AG04450 (cell line): ENCODE results near the gene KIF5C. TPM values are rescaled to one million over a fixed set of nuclear protein-coding genes. Genes with fewer than 3 reads are reported as not detected.

ENCODE experiments used
- CTCF ChIA-PET: fragments of 300-600, 350-600 bp; formaldehyde crosslinking; extraction: SDS; loops from one replicate; lab custom pipeline; 2022; ENCODE audit warnings: antibody characterized with exemption, inconsistent platforms; lab: Charles Lee
- POLR2A ChIA-PET: fragments of 350-600 bp; formaldehyde crosslinking; extraction: SDS; loops from one replicate; lab custom pipeline; 2021; ENCODE audit warnings: antibody characterized with exemption, inconsistent platforms; lab: Yijun Ruan, JAX
- DNase-seq: peaks from one replicate; pipeline ENCODE4 v3.0.0-alpha.2; 2011; ENCODE audit warnings: low read depth, low spot score
- H3K27ac ChIP-seq: one replicate; pipeline ENCODE4 v1.5.1; 2012; ENCODE audit warnings: low read depth, low read length, control low read depth
- H3K27me3 ChIP-seq: one replicate; pipeline ENCODE4 v1.6.0; 2012; ENCODE audit warnings: low read length; ENCODE audit not compliant: control insufficient read depth, insufficient read depth
- H3K4me3 ChIP-seq: 2 replicates; pipeline ENCODE4 v1.5.1; 2011; ENCODE audit warnings: mild to moderate bottlenecking, low read depth, low read length, control low read depth
- H3K9me3 ChIP-seq: 2 replicates; pipeline ENCODE4 v1.5.1; 2012; ENCODE audit warnings: low read length; ENCODE audit not compliant: control insufficient read depth, insufficient read depth
- CTCF ChIP-seq: IDR thresholded peaks from 2 replicates; pipeline ENCODE4 v1.5.1; 2011; ENCODE audit warnings: low read depth, low read length, control low read depth, inconsistent platforms
- polyA plus RNA-seq: library from polyadenylated mRNA; depleted of rRNA; stranded (reverse); fragments of >200 nt; gene quantifications from 2 replicates; pipeline ENCODE4 v1.2.3, GENCODE V29; 2011

The KIF5C gene
- polyA plus RNA-seq, 1 experiment, result 0.12 TPM

- DNase-seq, result no peak
These were observed 144.0 kb downstream of the KIF5C start for GRCh38 chr2:149018981-149019380.

GRCh38 chr2:149019768-149020167, 144.7 kb downstream of the KIF5C start:
- Histone ChIP-seq H3K9me3 (no peaks in the 10 kb centered on the region), H3K27ac (no peak overlapping the region), H3K4me3 (no peak overlapping the region), H3K27me3 (peaks cover 5% of the 10 kb centered on the region)
- ChIA-PET POLR2A (no interaction called here), CTCF (interaction anchor here (1.4 to 7.2 kb wide), 3 partner anchors 11 to 554 kb away, joined by 3 to 212 read pairs (median 63); no protein-coding TSS in a partner anchor)
- no peak for TF ChIP-seq CTCF
- DNase-seq, result no peak

More at GRCh38 chr2:149018981-149019380, 144.0 kb downstream of the KIF5C start:
- CTCF ChIA-PET, result interaction anchor here (0.5 to 7.2 kb wide), 8 partner anchors 10 to 555 kb away, joined by 3 to 212 read pairs (median 4); no protein-coding TSS in a partner anchor
- no peak overlapping the region for H3K4me3 ChIP-seq
- no peaks in the 10 kb centered on the region for H3K9me3 ChIP-seq
- TF ChIP-seq CTCF, result no peak
- H3K27ac ChIP-seq, result no peak overlapping the region
- H3K27me3 ChIP-seq, result peaks cover 5% of the 10 kb centered on the region
- POLR2A ChIA-PET, result no interaction called here

- peaks cover 5% of the 10 kb centered on the region for H3K27me3 ChIP-seq
- no peak overlapping the region for H3K27ac ChIP-seq
- no peak for DNase-seq
- no peak for TF ChIP-seq CTCF
- ChIA-PET POLR2A (no interaction called here), CTCF (interaction anchor here (7.2 kb wide), 1 partner anchor 542 kb away, joined by 212 read pairs; no protein-coding TSS in a partner anchor)
- no peaks in the 10 kb centered on the region for H3K9me3 ChIP-seq
- H3K4me3 ChIP-seq, result no peak overlapping the region
These were observed 145.4 kb downstream of the KIF5C start for GRCh38 chr2:149020432-149020851.

- TF ChIP-seq CTCF, result no peak
- no peak for DNase-seq
- Histone ChIP-seq H3K4me3 (no peak overlapping the region), H3K9me3 (no peaks in the 10 kb centered on the region), H3K27me3 (no peaks in the 10 kb centered on the region), H3K27ac (no peak overlapping the region)
- POLR2A ChIA-PET, result no interaction called here
- CTCF ChIA-PET, result interaction anchor here (0.6 to 1.1 kb wide), 3 partner anchors 12 to 543 kb away, joined by 3 to 9 read pairs (median 3); no protein-coding TSS in a partner anchor
These were observed 146.3 kb downstream of the KIF5C start for GRCh38 chr2:149021271-149021719.

- Histone ChIP-seq H3K9me3 (no peaks in the 10 kb centered on the region), H3K27ac (no peak overlapping the region), H3K27me3 (peaks cover 2% of the 10 kb centered on the region), H3K4me3 (no peak overlapping the region)
- POLR2A ChIA-PET, result no interaction called here
- CTCF ChIA-PET, result interaction anchor here (0.6 to 1.1 kb wide), 3 partner anchors 12 to 543 kb away, joined by 3 to 9 read pairs (median 3); no protein-coding TSS in a partner anchor
- TF ChIP-seq CTCF, result no peak
- DNase-seq, result no peak
These were observed 146.7 kb downstream of the KIF5C start for GRCh38 chr2:149021761-149022160.
